ENCODE results near the gene ACKR2. TPM values are rescaled to one million over a fixed set of nuclear protein-coding genes. Genes with fewer than 3 reads are reported as not detected.

The ACKR2 gene
- total RNA-seq, 1 experiment from 2014 or later: not detected

- Histone ChIP-seq H3K56ac (ENCODE audit: insufficient read length, low read depth, low read length) (no peak overlapping the region), H2BK120ac (ENCODE audit: low read depth, low read length, poor library complexity, severe bottlenecking) (no peak overlapping the region), H2AFZ (ENCODE audit: low read length) (no peak overlapping the region), H3K27ac (ENCODE audit: insufficient read length, low read depth, low read length) (no peak overlapping the region), H4K20me1 (ENCODE audit: control insufficient read depth, insufficient read depth, insufficient read length) (no peaks in the 10 kb centered on the region), H3T11ph (ENCODE audit: low read length) (no peak overlapping the region), H3K4me1 (ENCODE audit: insufficient read depth, low read length) (no peaks in the 10 kb centered on the region), H3K4me2 (ENCODE audit: insufficient read depth, insufficient read length, low read length) (no peak overlapping the region), H2BK5ac (ENCODE audit: insufficient read length, low read length) (no peak overlapping the region), H3K14ac (ENCODE audit: insufficient read depth, low read length) (no peak overlapping the region), H3K79me2 (ENCODE audit: insufficient read depth, low read length) (no peaks in the 10 kb centered on the region), H4K91ac (ENCODE audit: insufficient read length, low read depth, low read length) (no peak overlapping the region), H4K5ac (ENCODE audit: insufficient read length, low read depth, low read length) (no peak overlapping the region), H4K8ac (replicated peaks; ENCODE audit: insufficient read length, low read depth, low read length) (no peak overlapping the region), H2BK12ac (ENCODE audit: insufficient read length, low read depth, low read length) (no peak overlapping the region), H2AK5ac (ENCODE audit: insufficient read length, low read length) (no peak overlapping the region), H2BK15ac (ENCODE audit: low read depth, low read length) (no peak overlapping the region), H3K9ac (ENCODE audit: extremely low read depth, insufficient read length, low read length) (no peak overlapping the region), H3K23me2 (ENCODE audit: insufficient read length, low read depth, low read length, poor library complexity, severe bottlenecking) (no peaks in the 10 kb centered on the region), H3K18ac (ENCODE audit: insufficient read length, low read depth, low read length) (no peak overlapping the region), H3K23ac (ENCODE audit: insufficient read length, low read depth, low read length) (no peak overlapping the region), H3K9me3 (ENCODE audit: control insufficient read depth, low read depth, low read length) (no peaks in the 10 kb centered on the region), H3K27me3 (ENCODE audit: insufficient read depth, low read length) (no peaks in the 10 kb centered on the region), H2BK20ac (ENCODE audit: low read depth, low read length, poor library complexity, severe bottlenecking) (no peak overlapping the region), H3K79me1 (ENCODE audit: insufficient read depth, low read depth, low read length, poor library complexity, severe bottlenecking) (no peaks in the 10 kb centered on the region), H3K4ac (ENCODE audit: low read depth, low read length) (no peak overlapping the region)
- no CpG with 5 or more reads among the region's 5 CpGs for WGBS (ENCODE audit: extremely low coverage, insufficient read length, low lambda C conversion rate)
- no peaks in the 10 kb centered on the region for H3K9me3 Mint-ChIP-seq
- H3K27me3 Mint-ChIP-seq (ENCODE audit: low read depth): peaks cover 8% of the 10 kb centered on the region
- H3K4me3 Mint-ChIP-seq: no peak overlapping the region
- no peaks in the 10 kb centered on the region for H3K36me3 Mint-ChIP-seq (ENCODE audit: insufficient read depth in 1 of 3, low read depth in 3 of 3)
- DNase-seq: no peak
- no peaks in the 10 kb centered on the region for H3K4me1 Mint-ChIP-seq
- no peak for TF ChIP-seq CTCF (conservative IDR thresholded peaks at IDR 0.05)
- no peak overlapping the region for H3K27ac Mint-ChIP-seq
Measured at GRCh38 chr3:42868841-42869240, 59.6 kb downstream of the ACKR2 start.
